Lung (tissue), 12 donors: Measurements from ENCODE around the gene ABHD16B. TPM values are rescaled to one million over a fixed set of nuclear protein-coding genes. Genes with fewer than 3 reads are reported as not detected.

Experiments used
- ATAC-seq: fragments of 200-7000 bp; cut with Tn5 transposase; one replicate; pipeline ENCODE4 v1.9.1; 2020; ENCODE audit warnings: moderate number of reproducible peaks; ENCODE audit not compliant: insufficient read depth, low FRiP score
- DNase-seq, 3 donors: peaks; one replicate each; pipeline ENCODE4 v3.0.0-alpha.2; 2013 to 2017
- H3K27ac ChIP-seq, 2 donors: one replicate each; pipeline ENCODE4 v1.5.1; 2013; ENCODE audit warnings: mild to moderate bottlenecking in 2 of 2, moderate library complexity in 2 of 2, control low read depth in 1 of 2, inconsistent platforms in 1 of 2, low read depth in 1 of 2, low read length in 1 of 2
- H3K27me3 ChIP-seq, 3 donors: one replicate each; pipeline ENCODE4 v1.5.1; 2013; ENCODE audit warnings: low read length in 2 of 3; ENCODE audit not compliant: control insufficient read depth in 3 of 3, insufficient read depth in 3 of 3
- H3K36me3 ChIP-seq, 4 donors: one replicate each; pipeline ENCODE4 v1.5.1; 2013; ENCODE audit warnings: low read length in 4 of 4, mild to moderate bottlenecking in 1 of 4, moderate library complexity in 1 of 4; ENCODE audit not compliant: control insufficient read depth in 4 of 4, insufficient read depth in 4 of 4
- H3K4me1 ChIP-seq, 5 donors: one replicate each; pipeline ENCODE4 v1.5.1; 2013; ENCODE audit warnings: low read length in 5 of 5, mild to moderate bottlenecking in 2 of 5, moderate library complexity in 1 of 5; ENCODE audit not compliant: control insufficient read depth in 5 of 5, insufficient read depth in 5 of 5
- H3K4me3 ChIP-seq: one replicate; pipeline ENCODE4 v1.5.1; 2013; ENCODE audit warnings: mild to moderate bottlenecking, control low read depth, moderate library complexity
- H3K9ac ChIP-seq, 2 donors: one replicate each; pipeline ENCODE4 v1.5.1; 2013; ENCODE audit warnings: low read length in 2 of 2, control low read depth in 1 of 2; ENCODE audit not compliant: insufficient read depth in 1 of 2
- H3K9me3 ChIP-seq, 4 donors: one replicate each; pipeline ENCODE4 v1.5.1; 2013; ENCODE audit warnings: low read length in 3 of 4, mild to moderate bottlenecking in 1 of 4, moderate library complexity in 1 of 4; ENCODE audit not compliant: control insufficient read depth in 4 of 4, insufficient read depth in 3 of 4
- WGBS, 2 donors: extraction: QIAGEN DNeasy Blood & Tissue Kit; methylation state at CpG; one replicate each; pipeline ENCODE4 v1.1.7; 2013; 5-methylcytosine and 5-hydroxymethylcytosine counted together
- polyA plus RNA-seq, 2 donors: library from polyadenylated mRNA; stranded (reverse); fragments of 200-250 nt; gene quantifications; one replicate each; pipeline ENCODE4 v1.2.1, GENCODE V29; 2013
- total RNA-seq, 2 donors: library from RNA; depleted of rRNA in 1 of 2; stranded (reverse); fragments of >200 nt in 1 of 2; gene quantifications; one replicate each; pipeline ENCODE4 v1.2.1, GENCODE V29; 2014 to 2021
- TF ChIP-seq, protein P1 (sequence below): IDR thresholded peaks from 2 replicates; pipeline ENCODE4 v1.5.1; 2012; ENCODE audit warnings: mild to moderate bottlenecking; ENCODE audit errors: control extremely low read depth, extremely low read depth
- donor health status: control.
- donor health status: control.
- donor health status: Bipolar disorder and iron deficiency.
- donor health status: healthy.
- donor health status: DM: yes; HTN: yes; CAD: no.

The ABHD16B gene
- total and polyA plus RNA-seq, 4 donors: 0.89 to 1.5 TPM; not detected in 2

GRCh38 chr20:63837479-63837878 is 23.8 kb upstream of the ABHD16B start:
- TF ChIP-seq, protein P1, sequence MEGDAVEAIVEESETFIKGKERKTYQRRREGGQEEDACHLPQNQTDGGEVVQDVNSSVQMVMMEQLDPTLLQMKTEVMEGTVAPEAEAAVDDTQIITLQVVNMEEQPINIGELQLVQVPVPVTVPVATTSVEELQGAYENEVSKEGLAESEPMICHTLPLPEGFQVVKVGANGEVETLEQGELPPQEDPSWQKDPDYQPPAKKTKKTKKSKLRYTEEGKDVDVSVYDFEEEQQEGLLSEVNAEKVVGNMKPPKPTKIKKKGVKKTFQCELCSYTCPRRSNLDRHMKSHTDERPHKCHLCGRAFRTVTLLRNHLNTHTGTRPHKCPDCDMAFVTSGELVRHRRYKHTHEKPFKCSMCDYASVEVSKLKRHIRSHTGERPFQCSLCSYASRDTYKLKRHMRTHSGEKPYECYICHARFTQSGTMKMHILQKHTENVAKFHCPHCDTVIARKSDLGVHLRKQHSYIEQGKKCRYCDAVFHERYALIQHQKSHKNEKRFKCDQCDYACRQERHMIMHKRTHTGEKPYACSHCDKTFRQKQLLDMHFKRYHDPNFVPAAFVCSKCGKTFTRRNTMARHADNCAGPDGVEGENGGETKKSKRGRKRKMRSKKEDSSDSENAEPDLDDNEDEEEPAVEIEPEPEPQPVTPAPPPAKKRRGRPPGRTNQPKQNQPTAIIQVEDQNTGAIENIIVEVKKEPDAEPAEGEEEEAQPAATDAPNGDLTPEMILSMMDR: no peak
- DNase-seq: no peak
- no peak overlapping the region for H3K27ac ChIP-seq
- H3K9me3 ChIP-seq: no peaks in the 10 kb centered on the region
- 45 to 47% methylated on average over 8 of the region's 8 CpGs for WGBS, 2 donors
- no peaks in the 10 kb centered on the region for H3K36me3 ChIP-seq
- no peak overlapping the region for H3K4me3 ChIP-seq
- peaks cover 0 to 21% (median 18%) of the 10 kb centered on the region in 5 donors for H3K4me1 ChIP-seq
- H3K9ac ChIP-seq: no peak overlapping the region
- H3K27me3 ChIP-seq: peaks cover 0 to 2% (median 0%) of the 10 kb centered on the region in 3 donors
- no peak for ATAC-seq

DNA sequence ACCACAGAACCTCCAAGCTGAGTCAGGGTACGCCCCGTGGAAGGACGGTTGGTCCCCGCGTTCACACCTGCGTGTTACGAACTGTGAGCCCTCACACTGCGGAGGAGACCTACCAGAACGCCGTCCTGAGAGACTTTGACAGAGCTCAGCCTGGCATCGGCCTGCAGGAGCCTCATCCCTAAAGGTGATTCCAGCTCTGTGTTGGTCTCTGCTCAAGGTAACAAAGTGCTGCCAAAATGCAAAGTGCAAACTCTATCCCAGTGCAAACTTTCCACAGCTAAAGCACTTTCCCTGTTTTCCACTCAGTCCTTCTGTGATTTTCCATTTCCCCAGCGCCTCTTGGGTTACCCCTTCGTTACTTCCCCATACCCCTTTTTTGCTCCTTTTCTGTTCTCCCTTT is 21.7 kb upstream of the ABHD16B start:
- TF ChIP-seq, protein P1: no peak
- no peak for ATAC-seq
- Histone ChIP-seq H3K27me3 (no peaks in the 10 kb centered on the region), H3K27ac (no peak overlapping the region), H3K36me3 (no peaks in the 10 kb centered on the region), H3K4me3 (no peak overlapping the region), H3K9ac (no peak overlapping the region), H3K9me3 (no peaks in the 10 kb centered on the region), H3K4me1 (peaks cover 0 to 18% (median 8%) of the 10 kb centered on the region in 5 donors)
- 92% methylated on average over 13 of the region's 13 CpGs for WGBS, 2 donors
- DNase-seq: no peak

DNA sequence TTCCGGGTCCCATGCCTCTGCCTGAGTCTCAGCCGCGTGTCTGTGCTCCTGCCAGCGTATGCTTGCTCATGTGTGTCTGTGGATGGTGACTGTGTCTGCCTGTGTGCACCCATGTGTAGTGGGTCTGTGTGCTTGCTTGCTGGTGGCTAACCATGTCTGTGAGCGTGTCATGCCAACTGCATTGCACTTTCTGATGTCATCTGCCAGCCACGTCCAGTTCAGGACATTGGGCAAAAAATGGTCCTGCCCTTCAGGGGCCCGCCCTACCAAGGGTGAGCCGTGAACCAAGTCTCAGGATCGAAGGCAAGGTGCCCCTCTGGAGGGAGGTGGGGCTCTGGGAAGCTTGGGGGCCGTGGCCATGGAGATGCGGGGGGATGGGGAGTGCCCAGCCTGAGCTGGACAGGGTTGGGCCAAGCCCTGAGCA is 20.9 kb upstream of the ABHD16B start:
- ATAC-seq (no peak), DNase-seq (no peak)
- 85 to 89% methylated on average over 11 of the region's 11 CpGs for WGBS, 2 donors

More for the DNA sequence above, 20.9 kb upstream of the ABHD16B start:
- Histone ChIP-seq H3K9ac (no peak overlapping the region), H3K9me3 (no peaks in the 10 kb centered on the region), H3K36me3 (no peaks in the 10 kb centered on the region), H3K27me3 (no peaks in the 10 kb centered on the region), H3K4me3 (no peak overlapping the region), H3K27ac (no peak overlapping the region), H3K4me1 (peaks cover 0 to 14% (median 2%) of the 10 kb centered on the region in 5 donors)
- TF ChIP-seq, protein P1: no peak
